ENCODE results near the gene ADPRH.

DNA sequence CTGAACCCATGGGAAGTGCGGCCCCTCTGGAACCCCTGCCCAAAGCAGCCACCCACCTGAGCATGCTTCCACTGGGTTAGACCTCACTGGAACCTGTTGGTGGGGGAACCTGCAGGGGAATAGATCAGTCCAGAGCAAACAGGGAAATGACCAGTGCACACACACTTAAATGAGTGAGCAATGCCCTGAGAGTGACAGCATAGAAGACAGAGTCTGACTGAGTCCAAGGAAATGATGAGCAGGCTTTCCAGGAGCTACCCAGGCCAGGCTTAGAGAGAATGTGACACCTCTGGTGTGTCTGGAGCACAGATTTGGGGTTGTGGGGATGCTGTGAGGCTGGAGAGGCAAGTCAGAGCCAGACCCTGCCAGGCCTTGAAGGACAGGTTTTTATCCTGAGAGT is 46.9 kb downstream of the ADPRH start:
- TF ChIP-seq BHLHE40 (IDR thresholded peaks at IDR 0.05; ENCODE audit: low read depth, low read length) (no peak), RAD21 (IDR thresholded peaks at IDR 0.05; ENCODE audit: low read length) (no peak), POLR2A (IDR thresholded peaks at IDR 0.05; ENCODE audit: low read depth, low read length) (no peak)
- TF ChIP-seq, protein P1, sequence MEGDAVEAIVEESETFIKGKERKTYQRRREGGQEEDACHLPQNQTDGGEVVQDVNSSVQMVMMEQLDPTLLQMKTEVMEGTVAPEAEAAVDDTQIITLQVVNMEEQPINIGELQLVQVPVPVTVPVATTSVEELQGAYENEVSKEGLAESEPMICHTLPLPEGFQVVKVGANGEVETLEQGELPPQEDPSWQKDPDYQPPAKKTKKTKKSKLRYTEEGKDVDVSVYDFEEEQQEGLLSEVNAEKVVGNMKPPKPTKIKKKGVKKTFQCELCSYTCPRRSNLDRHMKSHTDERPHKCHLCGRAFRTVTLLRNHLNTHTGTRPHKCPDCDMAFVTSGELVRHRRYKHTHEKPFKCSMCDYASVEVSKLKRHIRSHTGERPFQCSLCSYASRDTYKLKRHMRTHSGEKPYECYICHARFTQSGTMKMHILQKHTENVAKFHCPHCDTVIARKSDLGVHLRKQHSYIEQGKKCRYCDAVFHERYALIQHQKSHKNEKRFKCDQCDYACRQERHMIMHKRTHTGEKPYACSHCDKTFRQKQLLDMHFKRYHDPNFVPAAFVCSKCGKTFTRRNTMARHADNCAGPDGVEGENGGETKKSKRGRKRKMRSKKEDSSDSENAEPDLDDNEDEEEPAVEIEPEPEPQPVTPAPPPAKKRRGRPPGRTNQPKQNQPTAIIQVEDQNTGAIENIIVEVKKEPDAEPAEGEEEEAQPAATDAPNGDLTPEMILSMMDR (conservative IDR thresholded peaks at IDR 0.05; ENCODE audit: low read depth, low read length), result no peak
